Measurements from ENCODE around the gene SLC34A1.

Gene SLC34A1

GRCh38 chr5:177386542-177386941 lies 2.3 kb downstream of the SLC34A1 start (continued):
- TF ChIP-seq REST (tag by site-specific recombination; IDR thresholded peaks at IDR 0.05) (no peak), ZNF140 (tag by site-specific recombination; IDR thresholded peaks at IDR 0.05) (no peak), ZFP3 (tag by site-specific recombination; IDR thresholded peaks at IDR 0.05; ENCODE audit: low read depth) (no peak), BCL6B (tag by site-specific recombination; IDR thresholded peaks at IDR 0.05) (no peak), ZSCAN30 (tag by site-specific recombination; IDR thresholded peaks at IDR 0.05) (no peak), ZNF184 (tag by site-specific recombination; IDR thresholded peaks at IDR 0.05) (no peak), RBAK (tag by site-specific recombination; IDR thresholded peaks at IDR 0.05) (no peak), ZNF549 (tag by site-specific recombination; IDR thresholded peaks at IDR 0.05) (no peak), ZFHX2 (tag by site-specific recombination; conservative IDR thresholded peaks at IDR 0.05) (no peak)

GRCh38 chr5:177387405-177387804 lies 3.2 kb downstream of the SLC34A1 start:
- CTCF ChIA-PET = interaction anchor here (0.8 to 6.8 kb wide), 5 partner anchors 8 to 66 kb away, joined by 7 to 97 read pairs (median 39); partner anchors contain the start of gene PFN3
- Histone ChIP-seq H3K4me1 (ENCODE audit: control insufficient read depth, insufficient read depth, low read length) (no peaks in the 10 kb centered on the region), H3K9me3 (ENCODE audit: control insufficient read depth, insufficient read depth, low read depth, low read length) (no peaks in the 10 kb centered on the region), H3K27ac (ENCODE audit: extremely low read depth, low read depth, low read length) (no peak overlapping the region), H3K4me3 (ENCODE audit: low read depth, low read length) (no peak overlapping the region), H3K36me3 (ENCODE audit: control insufficient read depth in 2 of 2, insufficient read depth in 1 of 2, low read length in 2 of 2) (no peaks in the 10 kb centered on the region)
- POLR2A ChIA-PET = no interaction called here
- TF ChIP-seq HIC1 (tag by site-specific recombination; IDR thresholded peaks at IDR 0.05) (no peak), ZNF549 (tag by site-specific recombination; IDR thresholded peaks at IDR 0.05) (no peak), ZNF473 (tag by site-specific recombination; IDR thresholded peaks at IDR 0.05) (no peak), ZFP3 (tag by site-specific recombination; IDR thresholded peaks at IDR 0.05; ENCODE audit: low read depth) (no peak), ZNF548 (tag by site-specific recombination; IDR thresholded peaks at IDR 0.05) (no peak), ZNF239 (tag by site-specific recombination; IDR thresholded peaks at IDR 0.05) (no peak), ZNF660 (tag by site-specific recombination; IDR thresholded peaks at IDR 0.05) (no peak), ZNF624 (tag by site-specific recombination; IDR thresholded peaks at IDR 0.05) (no peak), ZBTB10 (tag by site-specific recombination; IDR thresholded peaks at IDR 0.05) (no peak), ZNF24 (tag by site-specific recombination; IDR thresholded peaks at IDR 0.05) (no peak), ZNF341 (tag by site-specific recombination; IDR thresholded peaks at IDR 0.05; ENCODE audit: low read depth) (no peak), ZNF398 (tag by site-specific recombination; IDR thresholded peaks at IDR 0.05) (no peak), ZSCAN23 (tag by site-specific recombination; IDR thresholded peaks at IDR 0.05) (no peak), ZNF266 (tag by site-specific recombination; IDR thresholded peaks at IDR 0.05; ENCODE audit: low read depth) (no peak), ZNF169 (tag by site-specific recombination; IDR thresholded peaks at IDR 0.05) (no peak)

Measured in HEK293 (cell line).